A549 (cell line): Measurements from ENCODE around the gene PCARE. TPM values are rescaled to one million over a fixed set of nuclear protein-coding genes. Genes with fewer than 3 reads are reported as not detected.
"Not testable (repeated sequence)": the region's sequence is repeated elsewhere in the genome, so short reads cannot be mapped to it uniquely, and the experiment has no call there.

ENCODE experiments used
- ATAC-seq, 2 experiments: fragments of 200-7000 bp in 1 of 2; fragments of >200 bp in 1 of 2; cut with Nextera tagmentation in 1 of 2; cut with Tn5 transposase in 1 of 2; 3 replicates each; pipeline versions ENCODE4 v1.8.0 to v1.9.1; 2018 to 2020; ENCODE audit warnings: mild to moderate bottlenecking in 1 of 2, moderate library complexity in 1 of 2
- CTCF ChIA-PET: fragments of 300-600 bp; sonication (Branson Sonifier 250); formaldehyde crosslinking; extraction: SDS; loops from one replicate; lab custom pipeline; 2021; ENCODE audit warnings: antibody characterized with exemption, inconsistent platforms; lab: Yijun Ruan, JAX
- POLR2A ChIA-PET: fragments of 350-600 bp; formaldehyde crosslinking; extraction: SDS; loops from one replicate; lab custom pipeline; 2021; ENCODE audit warnings: antibody characterized with exemption, inconsistent platforms; lab: Yijun Ruan, JAX
- DNase-seq, 2 experiments: peaks; one replicate each; pipeline versions ENCODE4 v3.0.0 to v3.0.0-alpha.2; 2011 to 2016; ENCODE audit warnings: low read depth in 1 of 2, low spot score in 1 of 2
- FAIRE-seq: peaks from 2 replicates; lab custom pipeline; 2011; peaks lifted over from hg19 to GRCh38; lab: Jason Lieb, UNC
- H3K27ac ChIP-seq, 2 experiments: fragments of >200 bp; sonication (Bioruptor Twin); formaldehyde crosslinking; 3 replicates each; pipeline ENCODE4 v1.5.1; 2016 to 2017
- H3K4me1 ChIP-seq: fragments of >200 bp; sonication (Bioruptor Twin); formaldehyde crosslinking; 3 replicates; pipeline ENCODE4 v1.6.1; 2016
- H3K4me2 ChIP-seq: fragments of >200 bp; sonication (Bioruptor Twin); formaldehyde crosslinking; 3 replicates; pipeline ENCODE4 v1.6.1; 2016
- H3K4me3 ChIP-seq: fragments of >200 bp; sonication (Bioruptor Twin); formaldehyde crosslinking; 3 replicates; pipeline ENCODE4 v1.5.1; 2016
- H3K9me3 ChIP-seq: fragments of >200 bp; sonication (Bioruptor Twin); formaldehyde crosslinking; 3 replicates; pipeline ENCODE4 v1.6.1; 2016
- CHD2 ChIP-seq: fragments of 150-350 bp; IDR thresholded peaks from 2 replicates; pipeline ENCODE4 v1.6.1; 2014; ENCODE audit warnings: low read length; ENCODE audit not compliant: partially characterized antibody
- CHD4 ChIP-seq: fragments of 200-600 bp; sonication (generic); IDR thresholded peaks from 2 replicates; pipeline ENCODE4 v1.6.1; 2016; ENCODE audit warnings: antibody characterized with exemption, mild to moderate bottlenecking, borderline replicate concordance
- EHF ChIP-seq: fragments of 250-450 bp; sonication (Bioruptor Pico); IDR thresholded peaks from 2 replicates; pipeline ENCODE4 v1.5.0; 2020; ENCODE audit warnings: mild to moderate bottlenecking
- EP300 ChIP-seq, 2 experiments: fragments of >200 bp; sonication (Bioruptor Twin); formaldehyde crosslinking; IDR thresholded peaks; 2 replicates in 1 of 2; 3 replicates in 1 of 2; pipeline ENCODE4 v1.6.1; 2016 to 2017
- ESRRA ChIP-seq: fragments of 150-350 bp; IDR thresholded peaks from 2 replicates; pipeline ENCODE4 v1.6.1; 2014; ENCODE audit warnings: mild to moderate bottlenecking, low read length, borderline replicate concordance
- GATA3 ChIP-seq: IDR thresholded peaks from 2 replicates; pipeline ENCODE4 v1.6.1; 2012; ENCODE audit warnings: borderline replicate concordance
- HEYL ChIP-seq: fragments of 250-450 bp; sonication (Bioruptor Pico); IDR thresholded peaks from 2 replicates; pipeline ENCODE4 v1.8.0; 2021; ENCODE audit warnings: mild to moderate bottlenecking, moderate library complexity
- HOXA7 ChIP-seq: fragments of 250-450 bp; sonication (Bioruptor Pico); IDR thresholded peaks from 2 replicates; pipeline ENCODE4 v1.5.0; 2020; ENCODE audit warnings: mild to moderate bottlenecking, moderate library complexity
- JUNB ChIP-seq: fragments of >200 bp; sonication (Bioruptor Twin); formaldehyde crosslinking; IDR thresholded peaks from 2 replicates; pipeline ENCODE4 v1.6.1; 2016
- NFE2L2 ChIP-seq: fragments of 150-350 bp; conservative IDR thresholded peaks from 2 replicates; pipeline ENCODE4 v1.6.1; 2014; ENCODE audit warnings: low read length
- NR3C1 ChIP-seq: fragments of >200 bp; sonication (Bioruptor Twin); formaldehyde crosslinking; IDR thresholded peaks from 3 replicates; pipeline ENCODE4 v1.6.1; 2017
- PHF8 ChIP-seq: fragments of 200-600 bp; sonication (generic); IDR thresholded peaks from 2 replicates; pipeline ENCODE4 v1.6.1; 2016; ENCODE audit warnings: low read depth, mild to moderate bottlenecking, antibody characterized with exemption, moderate library complexity, borderline replicate concordance
- POLR2AphosphoS2 ChIP-seq: conservative IDR thresholded peaks from 2 replicates; pipeline ENCODE4 v1.6.1; 2012; ENCODE audit warnings: low read length, improper control_type of control experiment, inconsistent platforms
- RNF2 ChIP-seq: fragments of 200-600 bp; sonication (generic); IDR thresholded peaks from 2 replicates; pipeline ENCODE4 v1.6.1; 2016; ENCODE audit warnings: low read depth, mild to moderate bottlenecking, antibody characterized with exemption, moderate library complexity, borderline replicate concordance
- SMC3 ChIP-seq: fragments of >200 bp; sonication (Bioruptor Twin); formaldehyde crosslinking; IDR thresholded peaks from 3 replicates; pipeline ENCODE4 v1.6.1; 2018; ENCODE audit warnings: inconsistent platforms
- ZC3H11A ChIP-seq: fragments of 450-650 bp; IDR thresholded peaks from 2 replicates; pipeline ENCODE4 v1.6.1; 2014; ENCODE audit warnings: antibody characterized with exemption, mild to moderate bottlenecking
- WGBS: methylation state at CpG from one replicate; pipeline ENCODE4 v1.1.6; 2017; ENCODE audit errors: missing lambda C conversion rate; 5-methylcytosine and 5-hydroxymethylcytosine counted together
- polyA plus RNA-seq, 4 experiments: library from polyadenylated mRNA; depleted of rRNA in 3 of 4; stranded (reverse); fragments of >200 nt; fragmentation: RNase III in 1 of 4; extraction: RNeasy Plus Mini Kit Qiagen cat#74134 plus additional on column Dnase treatment in 1 of 4; gene quantifications; 2 replicates in 3 of 4; 3 replicates in 1 of 4; pipeline ENCODE4 v1.2.3, GENCODE V29; 2011 to 2017
- TF ChIP-seq, protein P1 (sequence below): fragments of >200 bp; sonication (Bioruptor Twin); formaldehyde crosslinking; IDR thresholded peaks from 3 replicates; pipeline ENCODE4 v1.5.1; 2016
- TF ChIP-seq, protein P2 (sequence below): fragments of >200 bp; sonication (Bioruptor Twin); formaldehyde crosslinking; IDR thresholded peaks from 3 replicates; pipeline ENCODE4 v1.6.1; 2016
- TF ChIP-seq, protein P3 (sequence below): fragments of >200 bp; sonication (Bioruptor Twin); formaldehyde crosslinking; IDR thresholded peaks from 2 replicates; pipeline ENCODE4 v1.6.1; 2016

The PCARE gene
- polyA plus RNA-seq, 2 of the 4 experiments (the other 2 are of a cell fraction): not detected

DNA sequence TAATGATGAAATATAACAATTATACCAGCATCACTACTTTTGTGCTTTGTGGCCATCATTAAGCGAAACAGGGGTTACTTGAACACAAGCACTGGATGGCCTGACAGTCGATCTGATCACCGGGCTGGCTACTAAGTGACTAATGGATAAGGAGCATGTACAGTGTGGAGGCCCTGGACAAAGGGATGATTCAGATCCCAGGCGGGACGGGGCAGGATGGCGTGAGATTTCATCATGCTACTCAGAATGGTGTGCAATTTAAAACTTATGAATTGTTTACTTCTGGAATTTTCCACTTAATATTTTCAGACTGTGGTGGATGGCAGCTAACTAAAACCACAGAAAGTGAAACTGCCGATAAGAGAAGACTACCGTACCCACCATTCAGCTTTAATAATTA, 33.9 kb upstream of the PCARE start (continued):
- TF ChIP-seq ZC3H11A (no peak), POLR2AphosphoS2 (no peak), JUNB (peak; percentile 44; the same call in 1 of the 2 replicates), EHF (CRISPR knock-in tag) (no peak), EP300 (IDR thresholded peaks at IDR 0.05) (peak in 1 of 2 experiments; percentile 51; a peak in 2 of 5 replicates)
- TF ChIP-seq, protein P1, sequence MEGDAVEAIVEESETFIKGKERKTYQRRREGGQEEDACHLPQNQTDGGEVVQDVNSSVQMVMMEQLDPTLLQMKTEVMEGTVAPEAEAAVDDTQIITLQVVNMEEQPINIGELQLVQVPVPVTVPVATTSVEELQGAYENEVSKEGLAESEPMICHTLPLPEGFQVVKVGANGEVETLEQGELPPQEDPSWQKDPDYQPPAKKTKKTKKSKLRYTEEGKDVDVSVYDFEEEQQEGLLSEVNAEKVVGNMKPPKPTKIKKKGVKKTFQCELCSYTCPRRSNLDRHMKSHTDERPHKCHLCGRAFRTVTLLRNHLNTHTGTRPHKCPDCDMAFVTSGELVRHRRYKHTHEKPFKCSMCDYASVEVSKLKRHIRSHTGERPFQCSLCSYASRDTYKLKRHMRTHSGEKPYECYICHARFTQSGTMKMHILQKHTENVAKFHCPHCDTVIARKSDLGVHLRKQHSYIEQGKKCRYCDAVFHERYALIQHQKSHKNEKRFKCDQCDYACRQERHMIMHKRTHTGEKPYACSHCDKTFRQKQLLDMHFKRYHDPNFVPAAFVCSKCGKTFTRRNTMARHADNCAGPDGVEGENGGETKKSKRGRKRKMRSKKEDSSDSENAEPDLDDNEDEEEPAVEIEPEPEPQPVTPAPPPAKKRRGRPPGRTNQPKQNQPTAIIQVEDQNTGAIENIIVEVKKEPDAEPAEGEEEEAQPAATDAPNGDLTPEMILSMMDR: no peak
- TF ChIP-seq, protein P2, sequence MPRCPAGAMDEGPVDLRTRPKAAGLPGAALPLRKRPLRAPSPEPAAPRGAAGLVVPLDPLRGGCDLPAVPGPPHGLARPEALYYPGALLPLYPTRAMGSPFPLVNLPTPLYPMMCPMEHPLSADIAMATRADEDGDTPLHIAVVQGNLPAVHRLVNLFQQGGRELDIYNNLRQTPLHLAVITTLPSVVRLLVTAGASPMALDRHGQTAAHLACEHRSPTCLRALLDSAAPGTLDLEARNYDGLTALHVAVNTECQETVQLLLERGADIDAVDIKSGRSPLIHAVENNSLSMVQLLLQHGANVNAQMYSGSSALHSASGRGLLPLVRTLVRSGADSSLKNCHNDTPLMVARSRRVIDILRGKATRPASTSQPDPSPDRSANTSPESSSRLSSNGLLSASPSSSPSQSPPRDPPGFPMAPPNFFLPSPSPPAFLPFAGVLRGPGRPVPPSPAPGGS: no peak; the same call in 2 of the 3 replicates

DNA sequence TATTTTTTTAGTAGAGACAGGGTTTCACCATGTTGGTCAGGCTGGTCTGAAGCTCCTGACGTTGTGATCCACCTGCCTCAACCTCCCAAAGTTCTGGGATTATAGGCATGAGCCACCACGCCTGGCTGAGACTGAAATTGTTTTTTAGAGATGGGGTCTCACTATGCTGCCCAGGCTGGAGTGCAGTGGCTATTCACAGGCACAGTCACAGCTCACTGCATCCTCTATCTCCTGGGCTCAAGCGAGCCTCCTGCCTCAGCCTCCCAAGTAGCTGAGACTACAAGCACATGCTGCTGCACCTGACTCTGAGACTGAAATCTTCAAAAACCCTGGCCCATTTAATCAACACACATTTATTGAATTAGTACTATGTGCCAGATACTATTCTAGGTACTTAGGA, 33.2 kb upstream of the PCARE start:
- FAIRE-seq: peak; percentile 46
- Histone ChIP-seq H3K4me1 (peaks cover 54% of the 10 kb centered on the region), H3K4me2 (peak overlapping the region; percentile 69), H3K27ac (peak overlapping the region; percentile 83 to 85)
- not testable (repeated sequence) for ATAC-seq, H3K4me3 ChIP-seq, H3K9me3 ChIP-seq, DNase-seq
- POLR2A ChIA-PET: interaction anchor here (0.6 to 4.2 kb wide), 2 partner anchors 10 to 15 kb away, joined by 5 to 24 read pairs; no protein-coding TSS in a partner anchor
- WGBS: 98% methylated on average over 3 of the region's 3 CpGs
- CTCF ChIA-PET: interaction anchor here (3.7 to 5.2 kb wide), 2 partner anchors 8 to 13 kb away, joined by 11 to 36 read pairs; partner anchors contain the start of gene CLIP4

DNA sequence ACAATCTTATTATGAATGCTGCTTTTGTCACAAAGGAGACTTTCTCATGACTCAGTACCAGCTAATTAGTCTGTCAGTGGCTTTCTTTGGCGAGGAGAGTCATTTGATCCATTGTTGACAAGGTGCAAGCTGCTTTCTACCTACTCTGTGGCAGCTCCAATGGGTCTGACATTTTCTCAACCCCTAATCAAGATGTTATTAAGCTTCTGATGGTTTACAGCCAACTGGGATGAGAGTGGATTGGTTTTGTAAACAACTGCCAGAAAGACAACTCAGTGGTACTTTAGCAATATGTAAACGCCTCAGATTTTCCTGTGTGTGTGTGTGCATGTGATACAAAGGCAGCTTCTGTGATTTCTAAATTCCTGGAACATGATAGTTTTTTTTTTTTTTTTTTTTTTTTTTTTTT, 32.7 kb upstream of the PCARE start:
- WGBS: 75% methylated on average over 2 of the region's 2 CpGs
- H3K9me3 ChIP-seq: no peaks in the 10 kb centered on the region
- H3K27ac ChIP-seq: peak overlapping the region; percentile 83 to 85
- H3K4me3 ChIP-seq: no peak overlapping the region
- TF ChIP-seq NR3C1 (no peak), HOXA7 (no peak), ESRRA (no peak), SMC3 (no peak)
- FAIRE-seq (no peak), ATAC-seq (no peak), DNase-seq (no peak)
- H3K4me2 ChIP-seq: no peak overlapping the region; the same call in 2 of the 3 replicates
- ChIA-PET CTCF (interaction anchor here (0.6 to 5.2 kb wide), 6 partner anchors 8 to 966 kb away, joined by 3 to 36 read pairs (median 3); partner anchors contain the start of gene CLIP4), POLR2A (interaction anchor here (4.2 kb wide), 1 partner anchor 10 kb away, joined by 24 read pairs; no protein-coding TSS in a partner anchor)
- peaks cover 54% of the 10 kb centered on the region for H3K4me1 ChIP-seq

DNA sequence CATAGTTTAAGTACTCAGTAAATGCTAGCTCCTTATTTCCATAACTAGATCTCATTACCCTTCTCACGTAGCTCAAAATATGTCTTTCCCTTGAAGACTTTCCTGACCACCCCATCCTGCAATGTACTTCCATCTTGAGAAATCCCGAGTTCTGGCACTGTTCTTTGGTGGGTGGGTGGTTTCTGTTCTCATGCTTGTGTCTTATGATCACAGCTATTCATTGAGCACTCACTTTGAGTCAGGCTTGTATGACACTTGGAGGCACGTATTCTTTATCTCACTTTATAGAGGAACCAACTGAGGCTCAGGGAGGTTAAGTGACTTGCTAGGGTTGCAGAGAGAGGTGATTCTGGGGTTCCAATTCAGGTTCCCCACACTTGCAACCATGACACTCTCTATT, 31.9 kb upstream of the PCARE start:
- WGBS: 86% methylated on average over 3 of the region's 3 CpGs
- H3K4me3 ChIP-seq: no peak overlapping the region
- no peak for ATAC-seq
- no peak overlapping the region for H3K4me2 ChIP-seq
- ChIA-PET CTCF (interaction anchor here (0.6 to 5.2 kb wide), 5 partner anchors 9 to 967 kb away, joined by 3 to 36 read pairs (median 3); partner anchors contain the start of gene CLIP4), POLR2A (interaction anchor here (4.2 kb wide), 1 partner anchor 11 kb away, joined by 24 read pairs; no protein-coding TSS in a partner anchor)
- TF ChIP-seq RNF2 (no peak), GATA3 (no peak), NFE2L2 (no peak), PHF8 (no peak), JUNB (no peak), ZC3H11A (no peak), CHD2 (no peak), CHD4 (no peak), HEYL (CRISPR knock-in tag) (no peak)
- TF ChIP-seq, protein P3, sequence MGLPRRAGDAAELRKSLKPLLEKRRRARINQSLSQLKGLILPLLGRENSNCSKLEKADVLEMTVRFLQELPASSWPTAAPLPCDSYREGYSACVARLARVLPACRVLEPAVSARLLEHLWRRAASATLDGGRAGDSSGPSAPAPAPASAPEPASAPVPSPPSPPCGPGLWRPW: no peak
- no peak for FAIRE-seq
- peaks cover 51% of the 10 kb centered on the region for H3K4me1 ChIP-seq
- no peak for DNase-seq
- no peaks in the 10 kb centered on the region for H3K9me3 ChIP-seq
- H3K27ac ChIP-seq: peak overlapping the region; percentile 83 to 85; a peak in 4 of 6 replicates
